CD4-positive, alpha-beta memory T cell (primary cell): ENCODE data around the gene FAM3C. TPM values are rescaled to one million over a fixed set of nuclear protein-coding genes. Genes with fewer than 3 reads are reported as not detected.
A peak's percentile ranks its signal among the peaks of the same experiment; 100 is the strongest.

Experiments used
- CTCF ChIA-PET: fragments of 350-600 bp; sonication (Branson Sonifier 250); formaldehyde crosslinking; loops from one replicate; lab custom pipeline; 2021; ENCODE audit warnings: inconsistent platforms; ENCODE audit not compliant: partially characterized antibody; lab: Charles Lee
- POLR2A ChIA-PET: fragments of 350-600 bp; sonication (Branson Sonifier 250); formaldehyde crosslinking; loops from one replicate; lab custom pipeline; 2021; ENCODE audit not compliant: partially characterized antibody; lab: Charles Lee
- DNase-seq, 5 donors: peaks; one replicate each; pipeline versions ENCODE4 v3.0.0 to v3.0.0-alpha.2; 2020 to 2022; ENCODE audit warnings: mixed read lengths in 1 of 5
- H3K27ac ChIP-seq: one replicate; pipeline ENCODE4 v1.7.0; 2013; ENCODE audit warnings: low read depth, low read length
- H3K27me3 ChIP-seq: 2 replicates; pipeline ENCODE4 v1.7.0; 2013; ENCODE audit warnings: mild to moderate bottlenecking, low read length, moderate library complexity; ENCODE audit not compliant: insufficient read depth
- H3K36me3 ChIP-seq: 2 replicates; pipeline ENCODE4 v1.7.0; 2013; ENCODE audit warnings: mild to moderate bottlenecking, low read length, moderate library complexity; ENCODE audit not compliant: insufficient read depth
- H3K4me1 ChIP-seq: 2 replicates; pipeline ENCODE4 v1.7.0; 2013; ENCODE audit warnings: mild to moderate bottlenecking, low read length, moderate library complexity; ENCODE audit not compliant: insufficient read depth
- H3K4me3 ChIP-seq, 2 donors: one replicate each; pipeline ENCODE4 v1.7.0; 2013; ENCODE audit warnings: low read length in 2 of 2, mild to moderate bottlenecking in 1 of 2
- H3K9me3 ChIP-seq, 2 donors: one replicate each; pipeline ENCODE4 v1.7.0; 2013; ENCODE audit warnings: low read length in 2 of 2, control low read depth in 1 of 2; ENCODE audit not compliant: control insufficient read depth in 1 of 2
- H3K27ac Mint-ChIP-seq, 7 donors: one replicate each; pipeline ENCODE4 v1.8.0; 2020 to 2021; ENCODE audit warnings: mixed read lengths in 7 of 7, mild to moderate bottlenecking in 6 of 7, inconsistent platforms in 3 of 7, moderate library complexity in 3 of 7
- H3K27me3 Mint-ChIP-seq, 2 donors: one replicate each; pipeline ENCODE4 v1.8.0; 2020 to 2021; ENCODE audit warnings: mixed read lengths in 2 of 2
- H3K36me3 Mint-ChIP-seq, 2 donors: one replicate each; pipeline ENCODE4 v1.8.0; 2020 to 2021; ENCODE audit warnings: mixed read lengths in 2 of 2, inconsistent platforms in 1 of 2, mild to moderate bottlenecking in 1 of 2
- H3K4me1 Mint-ChIP-seq, 4 donors: one replicate each; pipeline ENCODE4 v1.8.0; 2020 to 2021; ENCODE audit warnings: mixed read lengths in 4 of 4, mild to moderate bottlenecking in 1 of 4
- H3K4me3 Mint-ChIP-seq, 8 donors: one replicate each; pipeline ENCODE4 v1.8.0; 2020 to 2021; ENCODE audit warnings: mixed read lengths in 8 of 8, mild to moderate bottlenecking in 7 of 8, moderate library complexity in 6 of 8, inconsistent platforms in 3 of 8
- H3K9me3 Mint-ChIP-seq, 8 donors: one replicate each; pipeline ENCODE4 v1.8.0; 2020 to 2021; ENCODE audit warnings: mixed read lengths in 8 of 8, mild to moderate bottlenecking in 5 of 8, inconsistent platforms in 3 of 8, moderate library complexity in 1 of 8
- intact Hi-C: fragments of 100-400 bp; cut with micrococcal nuclease; formaldehyde crosslinking; loops from one replicate; pipeline ENCODE4 v1.15.1; 2023
- polyA plus RNA-seq, 2 donors: library from polyadenylated mRNA; unstranded; fragments of 300-500 nt; fragmentation: Illumina TruSeq; gene quantifications; one replicate each; pipeline ENCODE4 v1.2.3, GENCODE V29; 2021
- total RNA-seq, 2 experiments: library from RNA; stranded (reverse); gene quantifications; one replicate each; pipeline ENCODE4 v1.2.3, GENCODE V29; 2021

The FAM3C gene
- total and polyA plus RNA-seq, 4 experiments from 2014 or later = 8.8 to 20.9 (median 17.7) TPM

GRCh38 chr7:121398246-121398645 lies 2.1 kb upstream of the FAM3C start:
- ChIA-PET POLR2A (interaction anchor here (1.0 kb wide), 1 partner anchor 40 kb away, joined by 3 read pairs; no protein-coding TSS in a partner anchor), CTCF (interaction anchor here (0.7 to 6.5 kb wide), 12 partner anchors 9 to 147 kb away, joined by 3 to 78 read pairs (median 11); no protein-coding TSS in a partner anchor)
- no peaks in the 10 kb centered on the region for H3K9me3 ChIP-seq
- Mint-ChIP-seq H3K4me1 (peaks cover 5 to 19% (median 6%) of the 10 kb centered on the region in 4 donors), H3K27ac (peak overlapping the region in 1 of 7 donors; percentile 58), H3K36me3 (peaks cover 0 to 3% of the 10 kb centered on the region in 2 donors), H3K4me3 (no peak overlapping the region), H3K27me3 (no peaks in the 10 kb centered on the region), H3K9me3 (no peaks in the 10 kb centered on the region)
- peaks cover 13% of the 10 kb centered on the region for H3K4me1 ChIP-seq
- no peak overlapping the region for H3K27ac ChIP-seq
- H3K27me3 ChIP-seq = no peaks in the 10 kb centered on the region
- DNase-seq = no peak
- H3K36me3 ChIP-seq = no peaks in the 10 kb centered on the region
- H3K4me3 ChIP-seq = no peak overlapping the region
- intact Hi-C loops = loop anchor here (10.0 kb wide), 1 partner anchor 413 kb away; the partner anchor contains the start of gene CPED1

GRCh38 chr7:121397822-121398221 lies 1.7 kb upstream of the FAM3C start:
- H3K27me3 Mint-ChIP-seq = no peaks in the 10 kb centered on the region
- H3K27ac Mint-ChIP-seq = peak overlapping the region in 1 of 7 donors; percentile 85
- ChIA-PET POLR2A (interaction anchor here (1.0 to 2.8 kb wide), 2 partner anchors 40 to 44 kb away, joined by 3 to 20 read pairs; no protein-coding TSS in a partner anchor), CTCF (interaction anchor here (0.7 to 6.5 kb wide), 15 partner anchors 9 to 148 kb away, joined by 3 to 78 read pairs (median 5); no protein-coding TSS in a partner anchor)
- peak overlapping the region in 1 of 8 donors; percentile 73 for H3K4me3 Mint-ChIP-seq
- no peaks in the 10 kb centered on the region for H3K36me3 ChIP-seq
- H3K9me3 ChIP-seq = no peaks in the 10 kb centered on the region
- intact Hi-C loops = loop anchor here (10.0 kb wide), 1 partner anchor 413 kb away; the partner anchor contains the start of gene CPED1
- peaks cover 5 to 21% (median 7%) of the 10 kb centered on the region in 4 donors for H3K4me1 Mint-ChIP-seq
- DNase-seq = no peak
- no peaks in the 10 kb centered on the region for H3K27me3 ChIP-seq
- H3K9me3 Mint-ChIP-seq = peaks cover 0 to 1% (median 0%) of the 10 kb centered on the region in 8 donors
- peaks cover under 1 to 3% of the 10 kb centered on the region in 2 donors for H3K36me3 Mint-ChIP-seq
- no peak overlapping the region for H3K4me3 ChIP-seq
- H3K4me1 ChIP-seq = peaks cover 13% of the 10 kb centered on the region
- no peak overlapping the region for H3K27ac ChIP-seq

- H3K27ac ChIP-seq = no peak overlapping the region
- Mint-ChIP-seq H3K27ac (peak overlapping the region in 4 of 7 donors; percentile 27 to 85 (median 63)), H3K4me3 (peak overlapping the region in 6 of 8 donors; percentile 17 to 77 (median 66)), H3K4me1 (peaks cover 5 to 26% (median 10%) of the 10 kb centered on the region in 4 donors), H3K36me3 (peaks cover 3 to 4% of the 10 kb centered on the region in 2 donors), H3K27me3 (no peaks in the 10 kb centered on the region), H3K9me3 (peaks cover 0 to 2% (median 0%) of the 10 kb centered on the region in 8 donors)
- no peaks in the 10 kb centered on the region for H3K27me3 ChIP-seq
- H3K4me1 ChIP-seq = peaks cover 13% of the 10 kb centered on the region
- intact Hi-C loops = loop anchor here (10.0 kb wide), 1 partner anchor 413 kb away; the partner anchor contains the start of gene CPED1
- CTCF ChIA-PET = interaction anchor here (0.8 to 6.5 kb wide), 17 partner anchors 8 to 133 kb away, joined by 3 to 78 read pairs (median 10); no protein-coding TSS in a partner anchor
- H3K4me3 ChIP-seq = no peak overlapping the region
- DNase-seq = no peak
- H3K9me3 ChIP-seq = no peaks in the 10 kb centered on the region
- POLR2A ChIA-PET = interaction anchor here (1.0 to 2.8 kb wide), 3 partner anchors 41 to 45 kb away, joined by 3 to 25 read pairs (median 20); no protein-coding TSS in a partner anchor
- no peaks in the 10 kb centered on the region for H3K36me3 ChIP-seq
These were observed 1.3 kb upstream of the FAM3C start for GRCh38 chr7:121397361-121397760.

DNA sequence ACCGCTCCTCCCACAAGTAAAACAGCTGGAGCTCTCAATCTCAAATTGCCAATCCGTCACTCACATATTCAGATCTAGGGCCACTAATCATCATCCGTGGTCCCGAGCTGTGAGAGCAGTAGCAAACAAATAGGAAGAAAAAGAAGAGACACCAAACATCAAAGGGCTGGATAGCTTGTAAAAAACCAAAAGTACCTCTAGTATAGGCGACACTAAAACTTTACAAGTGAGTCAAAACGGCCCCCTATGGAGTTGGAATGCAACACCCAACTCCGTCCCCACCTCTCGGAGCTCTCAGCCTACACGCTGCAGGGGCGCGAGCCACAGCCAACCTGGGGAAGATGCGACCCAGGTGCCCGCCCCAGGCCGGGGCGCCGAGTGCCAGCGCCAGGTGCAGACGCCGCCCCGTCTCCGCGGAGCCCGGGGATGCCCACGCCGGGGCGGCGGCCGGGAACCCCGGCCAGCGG lies 581 bp downstream of the FAM3C start:
- intact Hi-C loops = loop anchor here (1.0 to 10.0 kb wide), 2 partner anchors 28 to 411 kb away; partner anchors contain the start of gene CPED1
- H3K4me3 ChIP-seq = peak overlapping the region in 1 of 2 donors; percentile 60
- DNase-seq = peak in 4 of 5 donors; percentile 48 to 63 (median 52)
- H3K36me3 Mint-ChIP-seq = peaks cover 3 to 4% of the 10 kb centered on the region in 2 donors
- peak overlapping the region; percentile 49 to 89 (median 81) for H3K27ac Mint-ChIP-seq
- no peaks in the 10 kb centered on the region for H3K36me3 ChIP-seq
- H3K27me3 Mint-ChIP-seq = no peaks in the 10 kb centered on the region
- POLR2A ChIA-PET = interaction anchor here (0.6 to 2.8 kb wide), 10 partner anchors 9 to 135 kb away, joined by 3 to 25 read pairs (median 4); no protein-coding TSS in a partner anchor
- H3K4me1 ChIP-seq = peaks cover 14% of the 10 kb centered on the region
- H3K9me3 Mint-ChIP-seq = peaks cover 0 to 2% (median 0%) of the 10 kb centered on the region in 8 donors
- H3K4me3 Mint-ChIP-seq = peak overlapping the region; percentile 80 to 92 (median 87)
- no peaks in the 10 kb centered on the region for H3K27me3 ChIP-seq
- peaks cover 15 to 42% (median 25%) of the 10 kb centered on the region in 4 donors for H3K4me1 Mint-ChIP-seq
- H3K9me3 ChIP-seq = no peaks in the 10 kb centered on the region
- H3K27ac ChIP-seq = peak overlapping the region; percentile 62
- CTCF ChIA-PET = interaction anchor here (0.6 to 6.5 kb wide), 31 partner anchors 10 to 152 kb away, joined by 3 to 78 read pairs (median 5); no protein-coding TSS in a partner anchor

- peak overlapping the region; percentile 5 to 70 (median 27) for H3K27ac Mint-ChIP-seq
- Histone ChIP-seq H3K27ac (no peak overlapping the region), H3K4me3 (no peak overlapping the region), H3K4me1 (peaks cover 22% of the 10 kb centered on the region), H3K27me3 (no peaks in the 10 kb centered on the region), H3K36me3 (no peaks in the 10 kb centered on the region), H3K9me3 (no peaks in the 10 kb centered on the region)
- peaks cover 0 to 2% (median 0%) of the 10 kb centered on the region in 8 donors for H3K9me3 Mint-ChIP-seq
- CTCF ChIA-PET = interaction anchor here (0.8 to 6.5 kb wide), 13 partner anchors 9 to 149 kb away, joined by 3 to 78 read pairs (median 10); no protein-coding TSS in a partner anchor
- POLR2A ChIA-PET = interaction anchor here (2.8 kb wide), 2 partner anchors 44 to 47 kb away, joined by 20 to 25 read pairs; no protein-coding TSS in a partner anchor
- H3K27me3 Mint-ChIP-seq = no peaks in the 10 kb centered on the region
- peak overlapping the region in 4 of 8 donors; percentile 7 to 44 (median 26) for H3K4me3 Mint-ChIP-seq
- DNase-seq = no peak
- intact Hi-C loops = loop anchor here (1.0 to 10.0 kb wide), 2 partner anchors 27 to 410 kb away; partner anchors contain the start of gene CPED1
- H3K4me1 Mint-ChIP-seq = peaks cover 23 to 50% (median 33%) of the 10 kb centered on the region in 4 donors
- H3K36me3 Mint-ChIP-seq = peaks cover 3 to 4% of the 10 kb centered on the region in 2 donors
These were observed 1.4 kb downstream of the FAM3C start for GRCh38 chr7:121394709-121395140.

DNA sequence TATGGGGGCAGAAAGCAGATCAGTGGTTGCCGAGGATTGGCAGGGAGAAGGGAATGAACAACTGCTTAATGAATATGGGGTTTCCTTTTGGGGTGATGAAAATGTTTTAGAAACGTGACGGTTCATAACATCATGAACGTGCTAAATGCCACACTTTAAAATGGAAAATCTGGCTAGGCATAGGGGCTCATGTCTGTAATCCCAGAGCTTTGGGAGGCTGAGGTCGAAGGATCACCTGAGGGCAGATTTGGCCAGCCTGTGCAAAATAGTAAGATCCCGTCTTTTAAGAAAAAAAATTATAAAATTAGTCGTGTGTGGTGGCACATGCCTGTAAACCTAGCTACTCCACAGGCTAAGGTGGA lies 3.1 kb downstream of the FAM3C start:
- intact Hi-C loops = loop anchor here (10.0 kb wide), 1 partner anchor 408 kb away; the partner anchor contains the start of gene CPED1
- ChIA-PET CTCF (interaction anchor here (1.7 to 6.5 kb wide), 2 partner anchors 26 to 154 kb away, joined by 4 to 54 read pairs; no protein-coding TSS in a partner anchor), POLR2A (no interaction called here)
- Histone ChIP-seq H3K4me1 (peaks cover 29% of the 10 kb centered on the region), H3K27ac (no peak overlapping the region), H3K9me3 (no peaks in the 10 kb centered on the region), H3K36me3 (no peaks in the 10 kb centered on the region), H3K4me3 (no peak overlapping the region), H3K27me3 (no peaks in the 10 kb centered on the region)
- peaks cover 3 to 4% of the 10 kb centered on the region in 2 donors for H3K36me3 Mint-ChIP-seq
- no peak for DNase-seq
- no peaks in the 10 kb centered on the region for H3K27me3 Mint-ChIP-seq
- no peak overlapping the region for H3K4me3 Mint-ChIP-seq
- no peak overlapping the region for H3K27ac Mint-ChIP-seq
- peaks cover 0 to 2% (median 0%) of the 10 kb centered on the region in 8 donors for H3K9me3 Mint-ChIP-seq
- H3K4me1 Mint-ChIP-seq = peaks cover 36 to 68% (median 47%) of the 10 kb centered on the region in 4 donors
